A549 (cell line): ENCODE results near the gene FSTL3.
A peak's percentile ranks its signal among the peaks of the same experiment; 100 is the strongest.

ENCODE experiments used
- CHD2 ChIP-seq: fragments of 150-350 bp; IDR thresholded peaks from 2 replicates; pipeline ENCODE4 v1.6.1; 2014; ENCODE audit warnings: low read length; ENCODE audit not compliant: partially characterized antibody
- CTCF ChIP-seq: fragments of >200 bp; sonication (Bioruptor Twin); formaldehyde crosslinking; IDR thresholded peaks from 3 replicates; pipeline ENCODE4 v1.5.1; 2016
- ELK1 ChIP-seq: fragments of 150-350 bp; IDR thresholded peaks from 2 replicates; pipeline ENCODE4 v1.6.1; 2014; ENCODE audit warnings: low read depth, mild to moderate bottlenecking, low read length
- EP300 ChIP-seq, 2 experiments: fragments of >200 bp; sonication (Bioruptor Twin); formaldehyde crosslinking; IDR thresholded peaks; 2 replicates in 1 of 2; 3 replicates in 1 of 2; pipeline ENCODE4 v1.6.1; 2016 to 2017
- JUN ChIP-seq, 2 experiments: fragments of >200 bp; sonication (Bioruptor Twin); formaldehyde crosslinking; IDR thresholded peaks; 2 replicates in 1 of 2; 3 replicates in 1 of 2; pipeline ENCODE4 v1.6.1; 2016 to 2017
- KDM5A ChIP-seq: fragments of 200-600 bp; sonication (generic); IDR thresholded peaks from 2 replicates; pipeline ENCODE4 v1.6.1; 2016; ENCODE audit warnings: antibody characterized with exemption, mild to moderate bottlenecking
- PHF8 ChIP-seq: fragments of 200-600 bp; sonication (generic); IDR thresholded peaks from 2 replicates; pipeline ENCODE4 v1.6.1; 2016; ENCODE audit warnings: low read depth, mild to moderate bottlenecking, antibody characterized with exemption, moderate library complexity, borderline replicate concordance
- POLR2A ChIP-seq: IDR thresholded peaks from 2 replicates; pipeline ENCODE4 v1.6.1; 2012; ENCODE audit warnings: mild to moderate bottlenecking, low read length
- POLR2AphosphoS2 ChIP-seq: conservative IDR thresholded peaks from 2 replicates; pipeline ENCODE4 v1.6.1; 2012; ENCODE audit warnings: low read length, improper control_type of control experiment, inconsistent platforms
- RAD21 ChIP-seq, 2 experiments: fragments of >200 bp in 1 of 2; sonication (Bioruptor Twin) in 1 of 2; formaldehyde crosslinking in 1 of 2; IDR thresholded peaks in 1 of 2; conservative IDR thresholded peaks in 1 of 2; 2 replicates in 1 of 2; 3 replicates in 1 of 2; pipeline ENCODE4 v1.6.1; 2012 to 2018; ENCODE audit warnings: inconsistent platforms in 1 of 2
- ZSCAN20 ChIP-seq: fragments of 250-450 bp; sonication (Bioruptor Pico); IDR thresholded peaks from 2 replicates; pipeline ENCODE4 v1.8.0; 2022; ENCODE audit warnings: mild to moderate bottlenecking, moderate library complexity

- TF ChIP-seq RAD21 (conservative IDR thresholded peaks at IDR 0.05 in 1 of 2, IDR thresholded peaks at IDR 0.05 in 1 of 2) (peak; percentile 25 to 34; a peak in 3 of 5 replicates), CTCF (0 out of 3 replicates have a peak, but pooled peaks have one; percentile 23), EP300 (IDR thresholded peaks at IDR 0.05) (no peak), ZSCAN20 (CRISPR knock-in tag) (no peak), POLR2A (no peak), CHD2 (no peak), PHF8 (no peak), POLR2AphosphoS2 (no peak), ELK1 (no peak), JUN (IDR thresholded peaks at IDR 0.05) (no peak), KDM5A (no peak)
These were observed 48.0 kb upstream of the FSTL3 start for GRCh38 chr19:628168-628567.
